ENCODE measurements around the gene PPID.

Gene PPID

DNA sequence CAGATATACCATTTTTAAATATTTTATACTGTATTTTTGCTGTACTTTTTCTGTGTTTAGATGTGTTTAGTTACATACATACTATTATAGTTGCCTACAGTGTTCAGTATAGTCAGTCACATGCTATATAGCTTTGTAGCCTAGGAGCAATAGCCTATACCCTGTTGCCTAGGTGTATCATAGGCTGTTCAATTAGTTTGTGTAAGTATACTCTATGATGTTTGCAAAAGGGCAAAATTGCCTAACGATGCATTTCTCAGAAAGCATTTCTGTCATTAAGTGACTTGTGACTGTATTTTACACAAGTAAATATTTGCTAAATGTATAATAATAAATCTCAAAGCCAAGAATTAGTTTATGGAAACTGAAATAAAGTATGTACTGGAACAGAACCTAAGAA lies 41.6 kb downstream of the PPID start:
- Histone ChIP-seq H3K4me2 (ENCODE audit: low read length) (no peak overlapping the region), H3K27me3 (ENCODE audit: insufficient read depth, low read length) (no peaks in the 10 kb centered on the region), H2AFZ (ENCODE audit: low read length) (no peak overlapping the region), H3F3A (ENCODE audit: insufficient read depth, low read length) (no peaks in the 10 kb centered on the region), H3K27ac (ENCODE audit: low read depth, low read length, poor library complexity, severe bottlenecking) (no peak overlapping the region), H3K36me3 (ENCODE audit: insufficient read depth, low read length) (no peaks in the 10 kb centered on the region), H3K79me2 (ENCODE audit: insufficient read depth, low read length) (no peaks in the 10 kb centered on the region), H3K9me3 (ENCODE audit: low read length) (no peaks in the 10 kb centered on the region), H3K9ac (ENCODE audit: low read length) (no peak overlapping the region), H3K4me1 (ENCODE audit: insufficient read depth, low read length, severe bottlenecking) (no peaks in the 10 kb centered on the region), H3K9me2 (ENCODE audit: low read depth, low read length) (no peaks in the 10 kb centered on the region), H4K20me1 (ENCODE audit: insufficient read depth, low read length) (no peaks in the 10 kb centered on the region), H3K4me3 (ENCODE audit: low read depth, low read length, poor library complexity, severe bottlenecking) (no peak overlapping the region)
- no peak for TF ChIP-seq EZH2 (IDR thresholded peaks at IDR 0.05; ENCODE audit: borderline replicate concordance, low read length)
- TF ChIP-seq, protein P1, sequence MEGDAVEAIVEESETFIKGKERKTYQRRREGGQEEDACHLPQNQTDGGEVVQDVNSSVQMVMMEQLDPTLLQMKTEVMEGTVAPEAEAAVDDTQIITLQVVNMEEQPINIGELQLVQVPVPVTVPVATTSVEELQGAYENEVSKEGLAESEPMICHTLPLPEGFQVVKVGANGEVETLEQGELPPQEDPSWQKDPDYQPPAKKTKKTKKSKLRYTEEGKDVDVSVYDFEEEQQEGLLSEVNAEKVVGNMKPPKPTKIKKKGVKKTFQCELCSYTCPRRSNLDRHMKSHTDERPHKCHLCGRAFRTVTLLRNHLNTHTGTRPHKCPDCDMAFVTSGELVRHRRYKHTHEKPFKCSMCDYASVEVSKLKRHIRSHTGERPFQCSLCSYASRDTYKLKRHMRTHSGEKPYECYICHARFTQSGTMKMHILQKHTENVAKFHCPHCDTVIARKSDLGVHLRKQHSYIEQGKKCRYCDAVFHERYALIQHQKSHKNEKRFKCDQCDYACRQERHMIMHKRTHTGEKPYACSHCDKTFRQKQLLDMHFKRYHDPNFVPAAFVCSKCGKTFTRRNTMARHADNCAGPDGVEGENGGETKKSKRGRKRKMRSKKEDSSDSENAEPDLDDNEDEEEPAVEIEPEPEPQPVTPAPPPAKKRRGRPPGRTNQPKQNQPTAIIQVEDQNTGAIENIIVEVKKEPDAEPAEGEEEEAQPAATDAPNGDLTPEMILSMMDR (IDR thresholded peaks at IDR 0.05; ENCODE audit: low read length): no peak

DNA sequence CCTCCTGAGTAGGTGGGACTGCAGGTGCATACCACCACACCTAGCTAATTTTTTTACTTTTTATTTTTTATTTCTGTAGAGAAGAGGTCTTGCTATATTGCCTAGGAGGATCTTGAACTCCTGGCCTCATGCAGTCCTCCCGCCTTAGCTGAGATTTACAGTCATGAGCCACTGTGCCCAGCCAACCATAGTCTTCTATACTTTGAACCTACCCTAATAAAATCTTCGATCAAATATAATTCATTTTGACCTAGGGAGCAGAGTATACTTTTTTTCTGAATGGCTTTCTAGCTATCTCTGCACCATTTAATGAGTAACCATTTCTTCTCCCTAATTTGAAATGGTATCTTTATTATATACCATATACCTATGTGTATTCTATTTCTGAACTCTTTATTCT lies 44.4 kb downstream of the PPID start:
- Histone ChIP-seq H3K9ac (ENCODE audit: low read length) (no peak overlapping the region), H2AFZ (ENCODE audit: low read length) (no peak overlapping the region), H3K36me3 (ENCODE audit: insufficient read depth, low read length) (no peaks in the 10 kb centered on the region), H3K4me1 (ENCODE audit: insufficient read depth, low read length, severe bottlenecking) (peaks cover under 1% of the 10 kb centered on the region), H3K79me2 (ENCODE audit: insufficient read depth, low read length) (no peaks in the 10 kb centered on the region), H4K20me1 (ENCODE audit: insufficient read depth, low read length) (no peaks in the 10 kb centered on the region), H3K4me2 (ENCODE audit: low read length) (no peak overlapping the region), H3K9me3 (ENCODE audit: low read length) (no peaks in the 10 kb centered on the region), H3K27me3 (ENCODE audit: insufficient read depth, low read length) (no peaks in the 10 kb centered on the region), H3K4me3 (ENCODE audit: low read depth, low read length, poor library complexity, severe bottlenecking) (no peak overlapping the region), H3K27ac (ENCODE audit: low read depth, low read length, poor library complexity, severe bottlenecking) (no peak overlapping the region), H3F3A (ENCODE audit: insufficient read depth, low read length) (no peaks in the 10 kb centered on the region), H3K9me2 (ENCODE audit: low read depth, low read length) (no peaks in the 10 kb centered on the region)
- TF ChIP-seq, protein P1 (IDR thresholded peaks at IDR 0.05; ENCODE audit: low read length): no peak
- TF ChIP-seq EZH2 (IDR thresholded peaks at IDR 0.05; ENCODE audit: borderline replicate concordance, low read length): no peak

DNA sequence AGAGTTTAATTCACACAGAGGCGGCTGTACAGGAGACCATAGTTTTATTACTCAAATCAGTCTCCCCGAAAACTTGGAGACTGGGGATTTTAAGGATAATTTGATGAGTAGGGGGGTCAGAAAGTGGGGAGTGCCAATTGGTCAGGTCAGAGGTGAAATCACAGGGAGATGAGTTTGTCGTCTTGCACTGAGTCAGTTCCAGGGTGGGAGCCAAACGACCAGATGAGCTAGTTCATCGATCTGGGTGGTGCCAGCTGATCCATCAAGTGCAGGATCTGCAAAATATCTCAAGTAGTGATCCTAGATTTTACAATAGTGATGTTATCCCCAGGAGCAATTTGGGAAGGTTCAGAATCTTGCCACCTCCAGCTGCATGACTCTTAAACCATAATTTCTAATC lies 47.1 kb downstream of the PPID start:
- Histone ChIP-seq H4K20me1 (ENCODE audit: insufficient read depth, low read length) (no peaks in the 10 kb centered on the region), H3K9me3 (ENCODE audit: low read length) (no peaks in the 10 kb centered on the region), H3K27ac (ENCODE audit: low read depth, low read length, poor library complexity, severe bottlenecking) (no peak overlapping the region), H3F3A (ENCODE audit: insufficient read depth, low read length) (no peaks in the 10 kb centered on the region), H2AFZ (ENCODE audit: low read length) (no peak overlapping the region), H3K9me2 (ENCODE audit: low read depth, low read length) (no peaks in the 10 kb centered on the region), H3K4me3 (ENCODE audit: low read depth, low read length, poor library complexity, severe bottlenecking) (no peak overlapping the region), H3K36me3 (ENCODE audit: insufficient read depth, low read length) (no peaks in the 10 kb centered on the region), H3K4me1 (ENCODE audit: insufficient read depth, low read length, severe bottlenecking) (peaks cover 13% of the 10 kb centered on the region), H3K79me2 (ENCODE audit: insufficient read depth, low read length) (no peaks in the 10 kb centered on the region), H3K9ac (ENCODE audit: low read length) (no peak overlapping the region), H3K27me3 (ENCODE audit: insufficient read depth, low read length) (no peaks in the 10 kb centered on the region), H3K4me2 (ENCODE audit: low read length) (no peak overlapping the region)
- TF ChIP-seq, protein P1 (IDR thresholded peaks at IDR 0.05; ENCODE audit: low read length): no peak
- TF ChIP-seq EZH2 (IDR thresholded peaks at IDR 0.05; ENCODE audit: borderline replicate concordance, low read length): no peak

All from OCI-LY1 (cell line).